NCI-H748 (cell line): ENCODE results near the gene NEK8.
"Not testable (repeated sequence)": the region's sequence is repeated elsewhere in the genome, so short reads cannot be mapped to it uniquely, and the experiment has no call there.

Experiments used
- DNase-seq: peaks from one replicate; lab custom pipeline; 2025; ENCODE audit not compliant: unreplicated experiment; lab: John Stamatoyannopoulos, UW

Gene NEK8

DNA sequence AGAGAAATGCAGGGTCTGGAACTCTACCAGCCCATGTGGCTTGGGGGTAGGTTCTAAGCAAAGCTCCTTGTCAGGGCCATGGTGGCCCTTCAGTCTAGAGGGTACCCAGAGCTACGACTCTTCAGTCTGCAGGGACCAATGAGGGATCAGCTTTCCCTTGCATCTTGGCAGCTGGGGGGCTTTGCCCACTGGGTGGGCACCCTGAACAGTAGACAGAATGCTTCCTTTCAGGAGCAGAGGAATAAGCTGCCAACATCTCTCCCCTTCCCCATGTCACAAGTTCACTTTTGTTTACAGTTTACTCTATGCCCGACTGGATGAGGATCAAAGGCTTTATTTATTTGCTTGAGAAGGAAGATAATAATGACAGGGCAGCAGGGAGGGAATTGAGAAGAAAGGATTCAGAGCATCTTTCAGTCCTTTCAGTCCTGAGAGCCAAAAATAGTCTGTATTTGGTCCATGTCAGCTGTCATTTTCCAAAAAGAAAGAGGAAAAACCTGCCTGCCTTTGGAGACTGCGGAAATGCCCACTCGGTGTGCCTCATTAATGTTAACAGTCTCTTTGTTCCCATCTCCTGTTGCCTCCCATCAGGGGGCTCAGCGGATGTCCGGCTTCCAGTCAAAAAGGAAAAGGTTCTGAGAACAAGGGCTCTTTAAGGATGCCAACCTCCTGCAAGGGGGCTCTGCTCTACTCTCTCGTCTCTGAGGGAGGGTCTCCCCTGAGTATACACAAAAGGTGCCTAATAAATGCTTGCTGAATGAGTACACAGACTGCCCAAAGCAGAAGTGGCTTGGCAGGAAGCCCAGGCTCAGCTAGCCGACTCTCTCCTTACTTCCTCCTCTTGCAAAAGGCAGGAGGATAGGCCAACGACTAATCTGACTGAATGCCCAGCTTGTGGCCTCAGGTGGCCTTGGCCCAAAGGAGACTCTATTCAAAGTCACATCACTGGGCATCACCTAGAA, 32.3 kb downstream of the NEK8 start:
- DNase-seq: peak; percentile 85

DNA sequence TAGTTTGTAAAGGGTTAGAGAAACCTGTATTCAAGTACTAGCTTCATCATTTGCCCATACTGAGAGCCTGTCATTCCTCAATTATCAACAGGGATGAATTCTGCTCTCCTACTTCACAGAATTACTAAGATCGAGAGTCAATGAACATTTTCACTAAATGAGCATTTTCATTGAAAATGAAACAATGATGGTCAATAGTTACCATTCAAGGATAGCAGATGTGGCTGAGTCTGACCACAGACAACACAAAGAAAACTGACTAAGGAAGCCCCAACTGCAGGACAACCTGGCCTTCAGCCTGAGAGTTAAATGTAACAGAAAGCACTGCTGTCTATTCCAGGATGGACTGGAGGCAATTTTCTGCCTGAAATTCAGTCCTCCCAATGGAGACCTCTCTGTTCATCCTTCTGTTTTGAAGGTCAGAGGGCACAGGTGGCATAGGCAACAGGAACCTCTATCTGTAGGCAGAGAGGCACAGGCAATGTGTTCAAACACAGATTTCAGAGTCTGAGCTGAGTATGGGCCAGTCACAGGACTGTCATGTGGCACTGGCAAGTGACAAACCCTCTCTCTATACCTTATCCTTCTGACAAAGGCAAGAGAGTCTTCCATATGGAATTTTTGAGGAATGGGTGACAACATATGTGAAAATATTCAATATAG, 34.7 kb downstream of the NEK8 start:
- DNase-seq: no peak

DNA sequence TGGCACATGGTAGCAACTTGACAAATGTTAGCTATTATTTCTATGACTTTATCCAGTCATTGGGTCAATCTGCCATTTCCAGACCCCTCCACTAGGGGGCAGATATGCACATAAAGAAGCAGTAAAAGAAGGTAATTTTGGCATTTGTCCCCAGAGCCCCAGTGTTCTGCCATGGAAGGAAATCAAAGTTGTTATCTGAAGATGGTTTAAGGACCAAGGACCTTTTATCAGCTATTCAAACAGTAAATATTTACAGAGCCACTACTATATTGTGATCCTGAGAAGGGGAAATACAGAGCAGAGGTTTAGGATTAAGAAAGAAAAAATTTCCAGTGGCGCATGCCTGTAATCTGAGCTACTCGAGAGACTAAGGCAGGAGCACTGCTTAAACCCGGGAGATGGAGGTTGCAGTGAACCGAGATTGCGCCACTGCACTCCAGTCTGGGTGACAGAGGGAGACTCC, 35.2 kb downstream of the NEK8 start:
- DNase-seq: peak; percentile 80

DNA sequence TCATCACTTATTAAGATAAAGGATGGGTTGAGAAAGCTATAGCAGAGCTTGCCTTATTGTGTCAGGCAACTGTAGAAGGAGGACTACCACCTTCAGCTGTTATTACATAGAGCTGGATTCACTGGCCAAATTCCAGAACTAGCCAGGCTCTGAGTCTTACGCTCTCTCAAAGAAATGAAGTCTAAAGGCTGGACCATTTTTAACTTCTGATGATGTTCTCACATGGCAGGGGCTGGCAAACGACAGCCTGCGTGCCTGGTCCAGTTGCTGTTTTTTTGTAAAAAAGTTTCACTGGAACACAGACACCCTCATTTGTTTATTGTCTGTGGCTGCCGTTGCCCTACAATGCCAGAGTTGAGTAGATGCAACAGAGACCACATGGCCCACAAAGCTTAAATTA, 36.5 kb downstream of the NEK8 start:
- DNase-seq: no peak

DNA sequence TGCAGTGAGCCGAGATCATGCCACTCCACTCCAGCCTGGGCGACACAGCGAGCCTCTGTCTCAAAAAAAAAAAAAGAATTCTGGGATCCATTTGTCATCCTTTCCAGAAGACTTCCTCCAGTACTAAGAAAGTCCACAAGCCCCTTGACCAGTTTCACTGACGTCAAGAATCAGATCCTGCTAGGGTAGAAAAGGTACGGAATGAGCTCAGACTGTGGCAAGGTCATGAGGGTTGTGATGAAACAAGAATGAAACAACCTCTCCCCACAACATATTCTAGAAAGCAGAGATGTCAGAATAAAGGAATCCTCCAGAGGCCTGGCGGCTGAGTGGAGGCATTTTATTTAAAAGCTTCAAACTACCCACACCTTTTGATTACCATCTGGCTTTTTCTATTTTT, 45.1 kb downstream of the NEK8 start:
- no peak for DNase-seq

DNA sequence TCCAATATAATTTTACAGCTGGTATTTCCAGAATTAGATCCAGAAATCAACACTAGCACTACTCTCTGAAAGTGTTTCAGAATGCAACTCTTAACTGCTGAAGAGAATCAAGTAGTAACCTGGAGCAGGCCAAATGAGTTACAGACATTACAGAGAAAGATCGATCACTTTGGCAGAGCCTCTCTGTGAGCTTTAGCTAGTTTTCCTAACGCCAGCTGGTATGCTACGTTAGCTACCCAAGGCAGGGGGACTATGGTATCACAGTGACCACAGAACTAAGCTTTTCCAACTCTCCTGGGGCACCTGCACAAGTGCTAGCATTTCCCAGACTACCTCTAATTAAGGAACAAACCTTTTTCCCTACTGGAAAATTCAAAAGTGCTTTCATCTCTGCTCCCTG, 45.6 kb downstream of the NEK8 start:
- DNase-seq: no peak

DNA sequence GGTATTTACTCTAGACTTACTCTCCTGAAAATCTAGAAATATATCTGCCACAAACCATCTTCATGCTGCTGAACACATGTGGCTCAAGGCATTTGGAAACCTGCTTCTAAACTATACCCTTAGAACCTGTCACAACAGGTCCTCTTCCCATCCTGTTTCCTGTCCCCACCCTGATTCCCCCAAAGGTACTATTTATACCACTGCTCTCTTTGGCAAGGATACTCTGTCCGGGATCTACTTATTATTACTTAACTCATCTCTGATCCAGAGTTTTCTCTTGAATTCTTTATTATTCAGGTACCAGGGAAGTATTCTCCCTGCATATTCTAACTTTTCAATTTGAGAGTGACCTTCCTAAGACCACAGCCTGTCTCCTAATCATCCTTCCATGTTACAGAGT, 48.6 kb downstream of the NEK8 start:
- no peak for DNase-seq

DNA sequence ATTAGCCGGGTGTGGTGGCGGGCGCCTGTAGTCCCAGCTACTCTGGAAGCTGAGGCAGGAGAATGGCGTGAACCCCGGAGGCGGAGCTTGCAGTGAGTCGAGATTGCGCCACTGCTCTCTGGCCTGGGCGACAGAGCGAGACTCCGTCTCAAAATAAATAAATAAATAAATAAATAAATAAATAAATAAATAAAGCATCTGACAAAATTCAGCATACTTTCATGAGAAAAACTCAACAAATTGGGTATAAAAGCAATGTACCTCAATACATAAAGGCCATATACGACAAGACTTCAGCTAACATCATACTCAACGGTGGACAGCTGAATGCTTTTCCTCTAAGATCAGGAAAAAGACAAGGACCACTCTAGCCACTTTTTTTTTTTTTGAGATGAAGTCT, 51.0 kb downstream of the NEK8 start:
- DNase-seq: not testable (repeated sequence)

DNA sequence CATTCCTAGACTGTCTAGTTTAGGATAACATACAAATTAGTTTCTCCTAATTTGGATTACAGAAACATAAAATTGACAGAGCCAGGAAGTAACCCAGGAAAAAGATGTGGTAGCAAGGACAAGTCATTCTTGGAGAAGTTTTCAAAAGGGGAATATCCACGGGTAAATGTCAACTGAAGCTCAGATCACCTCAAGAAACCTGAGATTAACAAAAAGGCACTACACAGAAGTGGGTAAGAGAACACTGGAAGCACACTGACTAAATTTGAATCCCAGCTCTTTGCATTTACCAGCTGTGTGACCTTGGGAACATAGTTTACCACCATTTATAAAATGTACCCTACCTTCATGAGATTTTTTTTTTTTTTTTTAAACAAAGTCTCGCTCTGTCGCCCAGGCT, 54.6 kb downstream of the NEK8 start:
- DNase-seq: no peak

DNA sequence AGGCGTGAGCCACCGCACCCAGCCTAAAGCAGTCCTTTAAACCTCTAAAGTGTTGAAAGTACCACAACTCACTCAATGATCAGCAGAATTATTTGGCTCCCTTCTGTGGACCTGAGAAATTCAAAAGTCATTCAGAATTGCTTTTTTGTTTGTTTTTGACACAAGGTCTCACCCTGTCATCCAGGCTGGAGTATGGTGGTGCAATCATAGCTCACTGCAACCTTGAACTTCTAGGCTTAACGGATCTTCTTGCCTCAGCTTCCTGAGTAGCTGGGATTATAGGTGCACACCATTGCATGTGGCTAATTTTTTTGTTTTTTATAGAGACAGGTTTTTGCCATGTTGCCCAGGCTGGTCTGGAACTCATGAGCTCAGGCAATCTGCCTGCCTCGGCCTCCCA, 59.5 kb downstream of the NEK8 start:
- DNase-seq: no peak
